Endothelial cell of umbilical vein (primary cell): ENCODE measurements around the gene ZBTB37. TPM values are rescaled to one million over a fixed set of nuclear protein-coding genes. Genes with fewer than 3 reads are reported as not detected.
A peak's percentile ranks its signal among the peaks of the same experiment; 100 is the strongest.

Experiments
- Bru-seq: library from RNA; stranded (reverse); fragments of 400-500 nt; gene quantifications from one replicate; lab custom pipeline; 2021; lab: Mats Ljungman, UMichigan
- BruChase-seq, 2 experiments: library from RNA; stranded (reverse); fragments of 400-500 nt; gene quantifications; one replicate each; lab custom pipeline; 2021; lab: Mats Ljungman, UMichigan
- BruUV-seq: library from RNA; stranded (reverse); fragments of 400-500 nt; replicated peaks from 2 replicates; lab custom pipeline; 2021; lab: Mats Ljungman, UMichigan
- CTCF ChIA-PET: fragments of 300-600, 350-600 bp; sonication (Branson Sonifier 250); formaldehyde crosslinking; loops from one replicate; lab custom pipeline; 2021; ENCODE audit warnings: antibody characterized with exemption, inconsistent platforms; lab: Charles Lee
- POLR2A ChIA-PET: fragments of 300-600, 350-600 bp; sonication (Branson Sonifier 250); formaldehyde crosslinking; loops from one replicate; lab custom pipeline; 2021; ENCODE audit warnings: antibody characterized with exemption, inconsistent platforms; lab: Charles Lee
- DNase-seq: peaks from one replicate; pipeline ENCODE4 v3.0.0-alpha.2; 2011; ENCODE audit warnings: low read depth, low spot score
- FAIRE-seq: peaks from 2 replicates; lab custom pipeline; 2011; peaks lifted over from hg19 to GRCh38; lab: Jason Lieb, UNC
- H2AFZ ChIP-seq: 2 replicates; pipeline ENCODE4 v1.6.0; 2012; ENCODE audit warnings: low read depth, low read length, control low read depth, inconsistent platforms
- H3K27ac ChIP-seq: 2 replicates; pipeline ENCODE4 v1.5.1; 2011; ENCODE audit warnings: low read depth, mild to moderate bottlenecking, control low read depth, low read length, moderate library complexity; ENCODE audit not compliant: insufficient read depth
- H3K27me3 ChIP-seq, 2 experiments: 2 replicates each; pipeline versions ENCODE4 v1.6.0 to v1.6.1; 2011; ENCODE audit warnings: low read length in 2 of 2, mixed read lengths in 1 of 2; ENCODE audit not compliant: control insufficient read depth in 2 of 2, insufficient read depth in 2 of 2
- H3K36me3 ChIP-seq, 2 experiments: 2 replicates in 1 of 2; 3 replicates in 1 of 2; pipeline ENCODE4 v1.5.1; 2011; ENCODE audit warnings: low read length in 2 of 2, mild to moderate bottlenecking in 1 of 2, moderate library complexity in 1 of 2; ENCODE audit not compliant: control insufficient read depth in 2 of 2, insufficient read depth in 2 of 2; ENCODE audit errors: extremely low read depth in 1 of 2
- H3K4me1 ChIP-seq: 3 replicates; pipeline ENCODE4 v1.5.1; 2011; ENCODE audit warnings: mild to moderate bottlenecking, low read length; ENCODE audit not compliant: control insufficient read depth, insufficient read depth; ENCODE audit errors: extremely low read depth
- H3K4me2 ChIP-seq: 2 replicates; pipeline ENCODE4 v1.6.1; 2011; ENCODE audit warnings: low read length, control low read depth, mixed read lengths; ENCODE audit not compliant: insufficient read depth
- H3K4me3 ChIP-seq, 3 experiments: fragments of 200-600 bp in 1 of 3; sonication (generic), shearing (Covaris generic) in 1 of 3; replicated peaks in 1 of 3; 2 replicates each; pipeline ENCODE4 v1.5.1; 2011 to 2016; ENCODE audit warnings: control low read depth in 3 of 3, low read length in 3 of 3, mild to moderate bottlenecking in 2 of 3, inconsistent platforms in 1 of 3, low read depth in 1 of 3, moderate library complexity in 1 of 3; ENCODE audit not compliant: insufficient read depth in 1 of 3
- H3K79me2 ChIP-seq: 2 replicates; pipeline ENCODE4 v1.6.0; 2012; ENCODE audit warnings: low read length, inconsistent platforms; ENCODE audit not compliant: control insufficient read depth, insufficient read depth
- H3K9ac ChIP-seq: replicated peaks from 2 replicates; pipeline ENCODE3; 2011; ENCODE audit warnings: low read length, control low read depth; ENCODE audit not compliant: insufficient read depth; ENCODE audit errors: extremely low read depth
- H3K9me1 ChIP-seq: replicated peaks from 3 replicates; pipeline ENCODE4 v1.6.0; 2011; ENCODE audit warnings: mild to moderate bottlenecking, low read length; ENCODE audit not compliant: control insufficient read depth, insufficient read depth; ENCODE audit errors: extremely low read depth
- H3K9me3 ChIP-seq: replicated peaks from 2 replicates; pipeline ENCODE4 v1.5.1; 2012; ENCODE audit warnings: low read length, inconsistent platforms; ENCODE audit not compliant: control insufficient read depth, insufficient read depth
- H4K20me1 ChIP-seq: replicated peaks from 2 replicates; pipeline ENCODE3; 2011; ENCODE audit warnings: mild to moderate bottlenecking, low read length; ENCODE audit not compliant: control insufficient read depth, insufficient read depth; ENCODE audit errors: extremely low read depth
- EZH2 ChIP-seq: IDR thresholded peaks from 2 replicates; pipeline ENCODE4 v1.6.1; 2012; ENCODE audit warnings: borderline replicate concordance, low read depth, mild to moderate bottlenecking, moderate library complexity, low read length, inconsistent platforms; ENCODE audit not compliant: severe bottlenecking
- FOS ChIP-seq: IDR thresholded peaks from 2 replicates; pipeline ENCODE4 v1.6.1; 2011; ENCODE audit warnings: mild to moderate bottlenecking, low read length, moderate library complexity, borderline replicate concordance; ENCODE audit not compliant: insufficient read depth
- JUN ChIP-seq: IDR thresholded peaks from 2 replicates; pipeline ENCODE4 v1.6.1; 2011; ENCODE audit warnings: borderline replicate concordance, low read depth; ENCODE audit not compliant: insufficient read length, insufficient read depth
- POLR2AphosphoS5 ChIP-seq: IDR thresholded peaks from 2 replicates; pipeline ENCODE4 v1.6.1; 2012; ENCODE audit warnings: low read depth, mild to moderate bottlenecking, control low read depth, low read length, moderate library complexity; ENCODE audit not compliant: insufficient read depth
- dilution Hi-C: fragments of 300-500 bp; cut with MboI; formaldehyde crosslinking; loops from one replicate; pipeline ENCODE4 v1.15.0; 2019; ENCODE audit warnings: low sequenced_read_pairs; ENCODE audit not compliant: extremely low pct_ligation_motif_present
- intact Hi-C: fragments of 100-400 bp; cut with micrococcal nuclease; formaldehyde crosslinking; loops from one replicate; pipeline ENCODE4 v1.10.0; 2022
- long read RNA-seq: library from polyadenylated mRNA; stranded (forward); transcript quantifications from one replicate; pipeline ENCODE4 v2.0.0, GENCODE V29; 2021
- polyA minus RNA-seq, 3 experiments: library from RNA; depleted of rRNA, polyadenylated mRNA; stranded (reverse); fragments of >200 nt; gene quantifications; 1 replicate in 1 of 3; 2 replicates in 2 of 3; pipeline ENCODE4 v1.2.3, GENCODE V29; 2011
- polyA plus RNA-seq, 4 experiments: library from polyadenylated mRNA; depleted of rRNA in 3 of 4; stranded (reverse) in 3 of 4; unstranded in 1 of 4; fragments of >200 nt; gene quantifications; 2 replicates each; pipeline versions ENCODE4 v1.2.1 to v1.2.3, GENCODE V29; 2011 to 2012; ENCODE audit warnings: missing spikeins in 1 of 4
- total RNA-seq: library from RNA; stranded (reverse); gene quantifications from 2 replicates; pipeline ENCODE4 v1.2.3, GENCODE V29; 2021

ZBTB37 gene
- total RNA-seq = 4.9 and 5.9 TPM in 2 replicates
- 0.73 and 0.94 TPM in 2 replicates for polyA plus RNA-seq
- 0.61 and 0.68 TPM in 2 replicates for polyA plus RNA-seq (2011; cell fraction: cytosol; rRNA removed)
- polyA plus RNA-seq (2011; cell fraction: nucleus; rRNA removed) = 4.2 and 4.9 TPM in 2 replicates
- 1.1 and 1.6 TPM in 2 replicates for polyA plus RNA-seq (2012)
- polyA minus RNA-seq = 8.8 and 11.0 TPM in 2 replicates
- polyA minus RNA-seq (2011; cell fraction: cytosol; rRNA and poly(A)+ RNA removed) = 3.4 TPM
- polyA minus RNA-seq (2011; cell fraction: nucleus; rRNA and poly(A)+ RNA removed) = 7.0 and 8.3 TPM in 2 replicates
- Bru-seq, nascent RNA = percentile 60 among the genes with signal in this experiment
- percentile 69 among the genes with signal in this experiment for BruChase-seq, experiment 1, labeled RNA remaining after a 6-hour chase
- percentile 79 among the genes with signal in this experiment for BruChase-seq, experiment 2, labeled RNA remaining after a 2-hour chase
- long read RNA-seq, partial matches to known transcripts = 0 of 3 reads
- long read RNA-seq, other reads (novel, unspliced or antisense) = 2 of 3 reads

GRCh38 chr1:173868266-173869020 lies at the start of gene ZBTB37:
TSS of gene ZBTB37 (plus strand) at chr1:173868380. CDS start at chr1:173870226, 1,846 bp downstream.
- Histone ChIP-seq H3K36me3 (peaks cover 10 to 33% of the 10 kb centered on the region in 2 experiments), H3K9me1 (no peaks in the 10 kb centered on the region), H3K9me3 (no peaks in the 10 kb centered on the region), H3K27ac (peak within 1 kb of the TSS; percentile 64), H3K27me3 (no peaks in the 10 kb centered on the region), H3K4me1 (peaks cover 48% of the 10 kb centered on the region), H3K79me2 (peaks cover 37% of the 10 kb centered on the region), H3K9ac (peak within 1 kb of the TSS; percentile 74), H4K20me1 (peaks cover 5% of the 10 kb centered on the region), H3K4me3 (peak within 1 kb of the TSS; percentile 36 to 99 (median 90)), H3K4me2 (peak within 1 kb of the TSS; percentile 95), H2AFZ (peak within 1 kb of the TSS; percentile 34)
- DNase-seq = no peak
- FAIRE-seq = no peak
- ChIA-PET CTCF (interaction anchor here (0.9 to 2.1 kb wide), 6 partner anchors 9 to 1126 kb away, joined by 3 to 6 read pairs (median 4); partner anchors contain the start of gene DARS2), POLR2A (interaction anchor here (0.5 to 2.5 kb wide), 13 partner anchors 9 to 1337 kb away, joined by 3 to 18 read pairs (median 4); partner anchors contain the start of genes CENPL, DARS2, KLHL20 and RC3H1)
- dilution Hi-C loops (no loop called here), intact Hi-C loops (loop anchor here (1.0 to 5.0 kb wide), 8 partner anchors 15 to 1129 kb away; partner anchors contain the start of genes CACYBP, CENPL, DARS2 and PRDX6)
- TSS peak; percentile 52 for BruUV-seq
- peak; percentile 11 for TF ChIP-seq FOS
- no peak for TF ChIP-seq POLR2AphosphoS5

- no peak for TF ChIP-seq FOS
- TF ChIP-seq JUN = no peak
- TF ChIP-seq POLR2AphosphoS5 = no peak
- no peak for TF ChIP-seq EZH2
- Histone ChIP-seq H3K27ac (no peak overlapping the region), H3K36me3 (no peaks in the 10 kb centered on the region), H3K79me2 (peaks cover 86% of the 10 kb centered on the region), H3K9me3 (no peaks in the 10 kb centered on the region), H3K9ac (no peak overlapping the region), H3K27me3 (no peaks in the 10 kb centered on the region), H3K4me2 (no peak overlapping the region), H4K20me1 (no peaks in the 10 kb centered on the region), H3K9me1 (no peaks in the 10 kb centered on the region), H2AFZ (no peak overlapping the region), H3K4me3 (no peak overlapping the region), H3K4me1 (peaks cover 9% of the 10 kb centered on the region)
- intact Hi-C loops (no loop called here), dilution Hi-C loops (no loop called here)
- DNase-seq (no peak), FAIRE-seq (no peak)
- no TSS peak for BruUV-seq
- ChIA-PET POLR2A (no interaction called here), CTCF (no interaction called here)
These were observed 49.7 kb upstream of the ZBTB37 start for GRCh38 chr1:173818459-173818858.
